Endothelial cell of umbilical vein (primary cell): Measurements from ENCODE around the gene COL4A2. TPM values are rescaled to one million over a fixed set of nuclear protein-coding genes. Genes with fewer than 3 reads are reported as not detected.

Source experiments
- BruUV-seq: library from RNA; stranded (reverse); fragments of 400-500 nt; replicated peaks from 2 replicates; lab custom pipeline; 2021; lab: Mats Ljungman, UMichigan
- CTCF ChIA-PET: fragments of 300-600, 350-600 bp; sonication (Branson Sonifier 250); formaldehyde crosslinking; loops from one replicate; lab custom pipeline; 2021; ENCODE audit warnings: antibody characterized with exemption, inconsistent platforms; lab: Charles Lee
- POLR2A ChIA-PET: fragments of 300-600, 350-600 bp; sonication (Branson Sonifier 250); formaldehyde crosslinking; loops from one replicate; lab custom pipeline; 2021; ENCODE audit warnings: antibody characterized with exemption, inconsistent platforms; lab: Charles Lee
- DNase-seq: peaks from one replicate; pipeline ENCODE4 v3.0.0-alpha.2; 2011; ENCODE audit warnings: low read depth, low spot score
- FAIRE-seq: peaks from 2 replicates; lab custom pipeline; 2011; peaks lifted over from hg19 to GRCh38; lab: Jason Lieb, UNC
- H2AFZ ChIP-seq: 2 replicates; pipeline ENCODE4 v1.6.0; 2012; ENCODE audit warnings: low read depth, low read length, control low read depth, inconsistent platforms
- H3K27ac ChIP-seq: 2 replicates; pipeline ENCODE4 v1.5.1; 2011; ENCODE audit warnings: low read depth, mild to moderate bottlenecking, control low read depth, low read length, moderate library complexity; ENCODE audit not compliant: insufficient read depth
- H3K27me3 ChIP-seq, 2 experiments: 2 replicates each; pipeline versions ENCODE4 v1.6.0 to v1.6.1; 2011; ENCODE audit warnings: low read length in 2 of 2, mixed read lengths in 1 of 2; ENCODE audit not compliant: control insufficient read depth in 2 of 2, insufficient read depth in 2 of 2
- H3K36me3 ChIP-seq, 2 experiments: 2 replicates in 1 of 2; 3 replicates in 1 of 2; pipeline ENCODE4 v1.5.1; 2011; ENCODE audit warnings: low read length in 2 of 2, mild to moderate bottlenecking in 1 of 2, moderate library complexity in 1 of 2; ENCODE audit not compliant: control insufficient read depth in 2 of 2, insufficient read depth in 2 of 2; ENCODE audit errors: extremely low read depth in 1 of 2
- H3K4me1 ChIP-seq: 3 replicates; pipeline ENCODE4 v1.5.1; 2011; ENCODE audit warnings: mild to moderate bottlenecking, low read length; ENCODE audit not compliant: control insufficient read depth, insufficient read depth; ENCODE audit errors: extremely low read depth
- H3K4me2 ChIP-seq: 2 replicates; pipeline ENCODE4 v1.6.1; 2011; ENCODE audit warnings: low read length, control low read depth, mixed read lengths; ENCODE audit not compliant: insufficient read depth
- H3K4me3 ChIP-seq, 3 experiments: fragments of 200-600 bp in 1 of 3; sonication (generic), shearing (Covaris generic) in 1 of 3; replicated peaks in 1 of 3; 2 replicates each; pipeline ENCODE4 v1.5.1; 2011 to 2016; ENCODE audit warnings: control low read depth in 3 of 3, low read length in 3 of 3, mild to moderate bottlenecking in 2 of 3, inconsistent platforms in 1 of 3, low read depth in 1 of 3, moderate library complexity in 1 of 3; ENCODE audit not compliant: insufficient read depth in 1 of 3
- H3K79me2 ChIP-seq: 2 replicates; pipeline ENCODE4 v1.6.0; 2012; ENCODE audit warnings: low read length, inconsistent platforms; ENCODE audit not compliant: control insufficient read depth, insufficient read depth
- H3K9ac ChIP-seq: replicated peaks from 2 replicates; pipeline ENCODE3; 2011; ENCODE audit warnings: low read length, control low read depth; ENCODE audit not compliant: insufficient read depth; ENCODE audit errors: extremely low read depth
- H3K9me1 ChIP-seq: replicated peaks from 3 replicates; pipeline ENCODE4 v1.6.0; 2011; ENCODE audit warnings: mild to moderate bottlenecking, low read length; ENCODE audit not compliant: control insufficient read depth, insufficient read depth; ENCODE audit errors: extremely low read depth
- H3K9me3 ChIP-seq: replicated peaks from 2 replicates; pipeline ENCODE4 v1.5.1; 2012; ENCODE audit warnings: low read length, inconsistent platforms; ENCODE audit not compliant: control insufficient read depth, insufficient read depth
- H4K20me1 ChIP-seq: replicated peaks from 2 replicates; pipeline ENCODE3; 2011; ENCODE audit warnings: mild to moderate bottlenecking, low read length; ENCODE audit not compliant: control insufficient read depth, insufficient read depth; ENCODE audit errors: extremely low read depth
- CTCF ChIP-seq, 2 donors: IDR thresholded peaks; 1 replicate in 1 of 2; 2 replicates in 1 of 2; pipeline ENCODE4 v1.5.1; 2011; ENCODE audit warnings: low read length in 2 of 2, mild to moderate bottlenecking in 2 of 2, moderate library complexity in 2 of 2, control low read depth in 1 of 2, inconsistent platforms in 1 of 2, low read depth in 1 of 2; ENCODE audit not compliant: insufficient read depth in 1 of 2; ENCODE audit errors: extremely low read depth in 1 of 2
- EZH2 ChIP-seq: IDR thresholded peaks from 2 replicates; pipeline ENCODE4 v1.6.1; 2012; ENCODE audit warnings: borderline replicate concordance, low read depth, mild to moderate bottlenecking, moderate library complexity, low read length, inconsistent platforms; ENCODE audit not compliant: severe bottlenecking
- FOS ChIP-seq: IDR thresholded peaks from 2 replicates; pipeline ENCODE4 v1.6.1; 2011; ENCODE audit warnings: mild to moderate bottlenecking, low read length, moderate library complexity, borderline replicate concordance; ENCODE audit not compliant: insufficient read depth
- GATA2 ChIP-seq: IDR thresholded peaks from 2 replicates; pipeline ENCODE4 v1.7.0; 2011; ENCODE audit warnings: low read depth, mild to moderate bottlenecking, moderate library complexity, mixed read lengths, low read length; ENCODE audit not compliant: insufficient read length, insufficient read depth
- JUN ChIP-seq: IDR thresholded peaks from 2 replicates; pipeline ENCODE4 v1.6.1; 2011; ENCODE audit warnings: borderline replicate concordance, low read depth; ENCODE audit not compliant: insufficient read length, insufficient read depth
- MAX ChIP-seq: IDR thresholded peaks from 2 replicates; pipeline ENCODE4 v1.6.1; 2011; ENCODE audit not compliant: insufficient read depth, insufficient read length
- MYC ChIP-seq: IDR thresholded peaks from one replicate; pipeline ENCODE4 v1.6.1; 2011; ENCODE audit warnings: mild to moderate bottlenecking, low read depth, low read length
- POLR2A ChIP-seq: IDR thresholded peaks from 2 replicates; pipeline ENCODE4 v1.6.1; 2012; ENCODE audit warnings: low read depth, mild to moderate bottlenecking, control low read depth, low read length
- POLR2AphosphoS5 ChIP-seq: IDR thresholded peaks from 2 replicates; pipeline ENCODE4 v1.6.1; 2012; ENCODE audit warnings: low read depth, mild to moderate bottlenecking, control low read depth, low read length, moderate library complexity; ENCODE audit not compliant: insufficient read depth
- dilution Hi-C: fragments of 300-500 bp; cut with MboI; formaldehyde crosslinking; loops from one replicate; pipeline ENCODE4 v1.15.0; 2019; ENCODE audit warnings: low sequenced_read_pairs; ENCODE audit not compliant: extremely low pct_ligation_motif_present
- intact Hi-C: fragments of 100-400 bp; cut with micrococcal nuclease; formaldehyde crosslinking; loops from one replicate; pipeline ENCODE4 v1.10.0; 2022
- polyA plus RNA-seq, 4 experiments: library from polyadenylated mRNA; depleted of rRNA in 3 of 4; stranded (reverse) in 3 of 4; unstranded in 1 of 4; fragments of >200 nt; gene quantifications; 2 replicates each; pipeline versions ENCODE4 v1.2.1 to v1.2.3, GENCODE V29; 2011 to 2012; ENCODE audit warnings: missing spikeins in 1 of 4
- total RNA-seq: library from RNA; stranded (reverse); gene quantifications from 2 replicates; pipeline ENCODE4 v1.2.3, GENCODE V29; 2021

COL4A2 gene
- total and polyA plus RNA-seq, 2 donors (not counting 3 experiments of a cell fraction or from before 2014, with no cell fraction given) = 792 to 940 TPM

GRCh38 chr13:110506859-110507566, 199.9 kb downstream of the COL4A2 start:
- Histone ChIP-seq H3K9ac (no peak overlapping the region), H3K4me3 (no peak overlapping the region), H3K36me3 (peaks cover 28 to 54% of the 10 kb centered on the region in 2 experiments), H3K9me3 (no peaks in the 10 kb centered on the region), H4K20me1 (no peaks in the 10 kb centered on the region), H3K27ac (no peak overlapping the region), H3K9me1 (no peaks in the 10 kb centered on the region), H3K4me1 (peaks cover 6% of the 10 kb centered on the region), H3K4me2 (no peak overlapping the region), H3K79me2 (no peaks in the 10 kb centered on the region), H2AFZ (no peak overlapping the region), H3K27me3 (no peaks in the 10 kb centered on the region)
- ChIA-PET CTCF (interaction anchor here (0.8 to 2.7 kb wide), 2 partner anchors 51 to 55 kb away, joined by 3 to 11 read pairs; partner anchors contain the start of gene RAB20), POLR2A (no interaction called here)
- intact Hi-C loops (no loop called here), dilution Hi-C loops (no loop called here)
- DNase-seq = peak; percentile 18
- no TSS peak for BruUV-seq
- FAIRE-seq = no peak
- TF ChIP-seq POLR2A (no peak), EZH2 (no peak), GATA2 (no peak), MAX (no peak), MYC (no peak), POLR2AphosphoS5 (no peak), FOS (no peak), JUN (no peak), CTCF (IDR thresholded peaks at IDR 0.05; ENCODE audit: extremely low read depth in 1 of 2, insufficient read depth in 1 of 2, low read depth in 1 of 2, low read length in 2 of 2) (no peak)
